ENCODE results near the gene CCNK. TPM values are rescaled to one million over a fixed set of nuclear protein-coding genes. Genes with fewer than 3 reads are reported as not detected.
A peak's percentile ranks its signal among the peaks of the same experiment; 100 is the strongest.

Gene CCNK
- total RNA-seq, 2 experiments from 2014 or later, result 90.7 to 99.0 TPM

DNA sequence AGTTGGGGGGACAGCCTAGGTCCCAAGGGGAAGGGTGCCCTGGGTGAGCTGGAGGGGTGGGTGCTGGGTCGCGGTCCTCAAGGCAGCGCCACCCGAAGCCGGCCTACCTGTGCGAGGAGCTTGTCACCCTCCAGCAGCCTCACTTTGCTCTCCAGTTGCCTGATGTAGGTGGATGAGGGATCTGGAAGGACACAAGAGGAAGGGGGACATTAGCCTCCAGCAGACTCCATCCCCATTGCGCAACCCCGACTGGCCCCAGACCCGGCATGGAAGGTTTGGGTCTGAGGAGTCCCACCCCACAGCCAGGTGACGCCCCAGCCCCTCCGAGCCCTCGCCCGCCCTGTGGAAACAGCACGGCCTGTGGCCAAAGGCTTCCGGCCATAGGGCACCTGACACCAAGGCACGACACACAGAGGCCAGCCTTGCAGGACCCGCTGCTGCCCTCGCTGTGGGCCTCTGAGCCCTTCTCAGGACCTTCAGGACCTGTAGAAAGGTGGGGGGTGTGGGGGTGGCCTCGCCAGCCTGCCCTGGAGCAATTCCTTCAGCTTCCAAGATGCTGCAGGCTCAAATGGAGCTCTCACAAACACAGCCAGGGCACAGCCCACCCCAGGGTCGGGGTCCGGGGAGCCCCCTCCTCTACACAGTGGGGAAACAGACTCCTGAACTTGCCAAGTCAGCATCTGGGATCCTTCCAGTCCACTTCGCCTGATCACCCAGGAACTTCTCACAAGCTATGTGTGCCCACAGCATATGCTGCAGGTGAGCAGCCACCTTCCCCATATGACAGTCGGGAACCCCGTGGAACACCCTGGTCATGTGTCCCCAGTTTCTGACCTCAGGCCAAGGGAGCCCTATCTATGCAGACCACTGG, 54.9 kb downstream of the CCNK start:
- CTCF ChIA-PET, result no interaction called here
- Mint-ChIP-seq H3K4me1 (ENCODE audit: low read depth) (no peaks in the 10 kb centered on the region), H3K4me3 (no peak overlapping the region), H3K27me3 (ENCODE audit: low read depth) (no peaks in the 10 kb centered on the region), H3K27ac (no peak overlapping the region), H3K9me3 (no peaks in the 10 kb centered on the region), H3K36me3 (ENCODE audit: low read depth) (no peaks in the 10 kb centered on the region)
- intact Hi-C loops (cut with micrococcal nuclease), result no loop called here
- no peak for DNase-seq

DNA sequence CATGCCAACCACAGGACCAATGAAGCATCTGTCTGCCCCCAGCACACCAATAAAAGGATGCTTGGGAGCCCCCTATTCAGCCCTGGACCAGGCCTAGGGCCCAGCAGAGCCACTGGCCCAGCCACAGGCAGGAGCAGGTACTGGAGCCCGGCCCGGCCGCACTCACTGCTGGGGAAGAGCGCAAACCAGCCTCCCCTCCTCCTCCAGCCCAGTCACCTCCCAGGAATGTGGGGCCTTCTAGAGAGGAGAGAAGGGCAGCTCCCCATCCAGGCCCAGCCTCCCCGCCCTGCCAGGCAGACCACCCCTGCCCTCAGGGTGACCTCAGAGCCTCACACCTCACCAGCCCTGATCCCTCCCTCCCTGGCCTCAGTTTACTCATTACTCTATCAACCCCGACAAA, 56.2 kb downstream of the CCNK start:
- intact Hi-C loops (cut with micrococcal nuclease), result no loop called here
- Mint-ChIP-seq H3K4me1 (ENCODE audit: low read depth) (peaks cover 3% of the 10 kb centered on the region), H3K4me3 (no peak overlapping the region), H3K27ac (no peak overlapping the region), H3K9me3 (no peaks in the 10 kb centered on the region), H3K27me3 (ENCODE audit: low read depth) (no peaks in the 10 kb centered on the region), H3K36me3 (ENCODE audit: low read depth) (no peaks in the 10 kb centered on the region)
- CTCF ChIA-PET, result interaction anchor here (0.6 kb wide), 2 partner anchors 123 to 359 kb away, joined by 3 read pairs; no protein-coding TSS in a partner anchor
- no peak for DNase-seq

DNA sequence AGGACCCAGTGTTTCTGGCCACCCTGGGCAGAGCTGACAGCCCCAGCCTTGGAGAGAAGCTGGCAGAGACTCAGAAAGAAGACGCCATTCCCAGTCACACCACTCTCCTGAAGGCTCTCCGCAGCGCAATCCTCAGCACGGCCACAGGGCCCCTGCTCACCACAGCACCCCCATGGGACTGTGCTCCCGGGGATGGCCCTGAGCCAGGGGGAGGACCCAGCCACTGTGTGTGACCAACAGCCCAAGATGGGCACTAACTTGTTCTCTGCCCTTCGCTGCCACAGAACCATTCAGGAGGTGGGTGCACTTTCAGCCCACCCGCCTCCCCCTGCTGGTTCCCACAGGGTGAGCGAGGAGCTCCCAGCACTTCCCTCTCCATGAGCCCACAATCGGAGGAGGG, 57.1 kb downstream of the CCNK start:
- CTCF ChIA-PET, result interaction anchor here (0.6 kb wide), 1 partner anchor 192 kb away, joined by 3 read pairs; no protein-coding TSS in a partner anchor
- H3K27me3 Mint-ChIP-seq (ENCODE audit: low read depth), result no peaks in the 10 kb centered on the region
- intact Hi-C loops (cut with micrococcal nuclease), result no loop called here
- peaks cover 3% of the 10 kb centered on the region for H3K4me1 Mint-ChIP-seq (ENCODE audit: low read depth)
- no peaks in the 10 kb centered on the region for H3K36me3 Mint-ChIP-seq (ENCODE audit: low read depth)
- no peak overlapping the region for H3K27ac Mint-ChIP-seq
- no peak for DNase-seq
- no peak overlapping the region for H3K4me3 Mint-ChIP-seq
- H3K9me3 Mint-ChIP-seq, result no peaks in the 10 kb centered on the region

DNA sequence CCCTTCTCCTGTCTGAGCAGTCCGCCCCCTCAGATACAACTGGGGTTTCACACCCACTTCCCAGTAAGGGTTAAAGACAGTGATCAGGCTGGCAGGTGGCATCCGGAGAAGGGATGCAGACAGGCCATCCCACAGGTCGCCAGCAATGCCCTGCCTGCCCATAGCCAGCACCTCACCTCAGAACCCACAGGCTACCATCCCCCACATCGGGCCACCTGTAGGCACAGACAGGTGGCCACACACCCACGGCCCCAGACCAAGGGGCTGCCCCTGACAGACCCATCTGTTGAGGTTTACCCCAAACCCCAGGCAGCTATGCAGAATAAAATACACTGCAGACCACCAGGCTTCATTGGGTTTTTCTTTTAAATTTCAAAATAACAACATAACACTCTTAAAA, 57.5 kb downstream of the CCNK start:
- H3K4me1 Mint-ChIP-seq (ENCODE audit: low read depth), result peaks cover 3% of the 10 kb centered on the region
- H3K27me3 Mint-ChIP-seq (ENCODE audit: low read depth), result no peaks in the 10 kb centered on the region
- H3K36me3 Mint-ChIP-seq (ENCODE audit: low read depth), result no peaks in the 10 kb centered on the region
- H3K9me3 Mint-ChIP-seq, result no peaks in the 10 kb centered on the region
- no peak for DNase-seq
- CTCF ChIA-PET, result interaction anchor here (0.6 kb wide), 1 partner anchor 191 kb away, joined by 3 read pairs; no protein-coding TSS in a partner anchor
- H3K4me3 Mint-ChIP-seq, result no peak overlapping the region
- intact Hi-C loops (cut with micrococcal nuclease), result no loop called here
- no peak overlapping the region for H3K27ac Mint-ChIP-seq

DNA sequence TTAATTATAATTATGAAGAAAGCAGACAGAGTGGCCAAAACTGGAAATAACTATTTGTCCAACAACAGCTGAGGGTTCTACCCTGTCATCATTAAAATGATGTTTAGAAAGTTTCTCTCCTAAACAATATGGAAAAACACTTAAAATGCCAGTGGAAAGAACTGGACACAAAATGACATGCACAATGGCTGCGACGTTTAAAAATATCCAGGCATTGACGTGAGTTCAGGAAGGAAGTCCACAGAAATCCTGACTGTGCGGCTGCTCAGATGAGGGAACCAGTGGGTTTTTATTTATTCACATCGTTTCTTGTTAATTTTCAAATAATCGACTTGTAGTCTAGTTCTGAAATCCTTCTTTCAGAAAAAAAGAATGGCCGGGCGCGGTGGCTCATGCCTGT, 58.3 kb downstream of the CCNK start:
- Mint-ChIP-seq H3K4me3 (no peak overlapping the region), H3K9me3 (no peaks in the 10 kb centered on the region), H3K27ac (no peak overlapping the region), H3K36me3 (ENCODE audit: low read depth) (no peaks in the 10 kb centered on the region), H3K27me3 (ENCODE audit: low read depth) (no peaks in the 10 kb centered on the region), H3K4me1 (ENCODE audit: low read depth) (peaks cover 3% of the 10 kb centered on the region)
- DNase-seq, result no peak
- intact Hi-C loops (cut with micrococcal nuclease), result no loop called here
- CTCF ChIA-PET, result no interaction called here

DNA sequence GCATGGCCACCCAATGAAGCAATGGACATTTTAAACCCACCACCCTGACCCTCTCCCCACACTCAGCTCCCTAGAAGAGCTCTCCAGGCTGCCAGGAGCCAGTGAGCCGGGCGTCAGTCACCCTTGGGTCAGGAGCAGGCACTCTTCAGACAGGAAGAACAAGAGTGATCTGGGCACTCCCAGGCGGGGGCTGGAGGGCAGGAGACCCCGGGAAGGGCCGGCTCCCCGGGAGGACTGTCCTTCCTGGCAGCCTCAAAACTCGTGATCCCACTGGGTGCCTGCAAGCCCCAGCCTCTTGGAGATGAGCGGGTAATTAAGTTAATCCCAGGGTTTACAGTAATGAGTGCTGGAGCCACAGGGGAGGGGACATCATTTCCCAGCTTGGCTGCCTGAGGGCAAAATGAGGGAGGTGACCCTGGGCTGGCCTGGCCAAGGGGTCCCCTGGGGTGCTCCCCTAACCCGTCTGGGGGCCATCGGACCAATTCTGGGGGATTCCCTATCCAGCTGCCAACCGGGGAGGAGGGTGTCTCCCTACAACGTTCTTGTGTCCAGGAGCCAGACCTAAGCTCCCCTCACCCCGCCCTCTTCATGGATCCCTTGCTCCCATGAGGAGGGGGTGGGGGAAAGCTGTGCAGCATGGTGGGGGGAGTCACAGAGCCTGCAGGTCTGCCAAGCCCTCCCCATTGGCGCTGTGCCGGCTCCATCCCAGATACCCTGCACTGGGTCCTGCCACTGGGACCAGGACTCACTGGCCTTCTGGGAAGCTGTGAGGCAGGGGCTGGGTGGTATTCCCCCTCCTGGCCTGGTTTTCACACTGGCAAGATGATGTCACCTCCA, 59.2 kb downstream of the CCNK start:
- H3K27ac Mint-ChIP-seq, result no peak overlapping the region
- intact Hi-C loops (cut with micrococcal nuclease), result no loop called here
- H3K9me3 Mint-ChIP-seq, result no peaks in the 10 kb centered on the region
- H3K36me3 Mint-ChIP-seq (ENCODE audit: low read depth), result no peaks in the 10 kb centered on the region
- CTCF ChIA-PET, result interaction anchor here (0.8 kb wide), 1 partner anchor 360 kb away, joined by 3 read pairs; no protein-coding TSS in a partner anchor
- H3K27me3 Mint-ChIP-seq (ENCODE audit: low read depth), result no peaks in the 10 kb centered on the region
- DNase-seq, result no peak
- H3K4me3 Mint-ChIP-seq, result no peak overlapping the region
- H3K4me1 Mint-ChIP-seq (ENCODE audit: low read depth), result peaks cover 3% of the 10 kb centered on the region

DNA sequence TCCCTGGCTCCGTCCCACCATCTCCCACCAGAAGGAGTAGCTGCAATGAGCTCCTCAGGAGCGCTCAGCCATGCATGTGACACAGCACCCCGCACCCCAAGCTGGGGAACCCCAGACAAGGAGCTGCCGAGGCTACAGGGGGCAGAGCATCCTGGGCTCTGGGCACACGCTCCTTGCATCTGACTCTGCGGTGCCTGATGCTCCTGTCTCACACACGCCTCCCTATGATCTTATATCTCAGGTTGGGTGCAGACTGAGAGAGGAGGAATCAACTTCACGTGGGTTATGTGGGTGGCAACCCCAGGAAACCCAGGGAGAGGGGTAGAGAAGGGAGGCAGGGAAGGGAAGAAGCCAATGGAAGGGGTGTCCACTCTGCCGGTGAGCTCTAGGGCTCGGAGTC, 60.0 kb downstream of the CCNK start:
- intact Hi-C loops (cut with micrococcal nuclease), result no loop called here
- Mint-ChIP-seq H3K4me3 (no peak overlapping the region), H3K36me3 (ENCODE audit: low read depth) (no peaks in the 10 kb centered on the region), H3K27me3 (ENCODE audit: low read depth) (no peaks in the 10 kb centered on the region), H3K27ac (no peak overlapping the region), H3K9me3 (no peaks in the 10 kb centered on the region), H3K4me1 (ENCODE audit: low read depth) (peaks cover 3% of the 10 kb centered on the region)
- CTCF ChIA-PET, result interaction anchor here (0.8 kb wide), 1 partner anchor 359 kb away, joined by 3 read pairs; no protein-coding TSS in a partner anchor
- no peak for DNase-seq

DNA sequence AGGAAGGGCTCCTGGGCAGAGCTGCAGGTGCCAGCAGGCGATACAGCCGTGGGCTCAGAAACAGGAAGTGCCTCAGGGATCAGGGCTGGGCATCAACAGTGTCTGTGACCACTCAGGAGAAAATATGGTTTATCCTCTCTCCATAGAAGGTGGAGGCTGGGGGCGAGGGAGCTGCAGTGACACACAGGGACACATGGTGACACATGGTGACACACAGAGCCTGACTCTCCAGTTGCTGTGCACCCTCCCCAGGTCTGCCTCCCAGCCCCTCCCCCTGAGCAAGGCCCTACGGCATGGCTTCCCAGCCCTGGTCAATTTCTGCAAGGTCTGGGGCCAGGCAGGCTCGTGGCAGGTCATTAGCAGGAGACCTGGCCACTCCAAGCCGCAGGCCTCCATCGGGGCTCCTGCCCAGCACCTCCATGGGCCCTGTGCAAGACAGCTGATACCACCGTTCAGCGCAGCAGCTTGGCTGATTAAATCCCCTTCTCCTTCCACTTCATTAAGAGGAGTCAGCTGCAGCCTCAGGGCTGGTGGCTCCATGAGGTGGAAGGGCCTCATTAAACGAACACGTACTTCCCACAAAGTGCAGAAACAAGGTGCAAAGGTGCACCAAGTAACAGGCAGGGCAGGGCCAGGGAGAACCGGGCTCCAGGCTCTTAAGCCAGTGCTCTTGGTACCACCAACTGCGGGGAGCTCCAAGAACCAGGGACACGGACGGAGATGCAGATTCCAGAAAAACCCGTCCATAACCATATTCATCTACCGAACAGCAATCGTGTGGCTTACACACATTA, 60.7 kb downstream of the CCNK start:
- Mint-ChIP-seq H3K27me3 (ENCODE audit: low read depth) (no peaks in the 10 kb centered on the region), H3K4me3 (no peak overlapping the region), H3K9me3 (no peaks in the 10 kb centered on the region), H3K4me1 (ENCODE audit: low read depth) (peaks cover 3% of the 10 kb centered on the region), H3K36me3 (ENCODE audit: low read depth) (no peaks in the 10 kb centered on the region), H3K27ac (no peak overlapping the region)
- intact Hi-C loops (cut with micrococcal nuclease), result no loop called here
- peak; percentile 18 for DNase-seq
- CTCF ChIA-PET, result no interaction called here

DNA sequence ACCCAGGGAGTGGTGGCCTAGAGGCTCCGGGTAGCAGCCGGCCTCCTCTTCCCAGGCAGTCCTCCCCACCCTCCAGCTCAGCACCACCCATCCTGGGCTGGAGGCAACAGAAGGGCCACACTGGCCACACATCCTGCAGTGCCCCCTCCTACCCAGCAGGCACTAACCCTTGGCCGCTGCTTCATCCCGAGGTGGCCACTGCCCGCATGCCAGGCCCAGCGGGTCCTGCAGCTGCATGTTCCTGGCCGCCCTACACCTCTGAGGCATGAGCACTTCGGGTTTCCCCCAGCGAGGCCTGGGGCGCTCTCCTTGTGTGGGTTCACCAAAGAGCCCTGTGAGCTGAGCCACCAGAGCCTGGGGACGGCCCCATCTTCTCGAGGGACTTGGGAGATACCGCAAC, 61.4 kb downstream of the CCNK start:
- H3K27ac Mint-ChIP-seq, result no peak overlapping the region
- intact Hi-C loops (cut with micrococcal nuclease), result no loop called here
- CTCF ChIA-PET, result no interaction called here

DNA sequence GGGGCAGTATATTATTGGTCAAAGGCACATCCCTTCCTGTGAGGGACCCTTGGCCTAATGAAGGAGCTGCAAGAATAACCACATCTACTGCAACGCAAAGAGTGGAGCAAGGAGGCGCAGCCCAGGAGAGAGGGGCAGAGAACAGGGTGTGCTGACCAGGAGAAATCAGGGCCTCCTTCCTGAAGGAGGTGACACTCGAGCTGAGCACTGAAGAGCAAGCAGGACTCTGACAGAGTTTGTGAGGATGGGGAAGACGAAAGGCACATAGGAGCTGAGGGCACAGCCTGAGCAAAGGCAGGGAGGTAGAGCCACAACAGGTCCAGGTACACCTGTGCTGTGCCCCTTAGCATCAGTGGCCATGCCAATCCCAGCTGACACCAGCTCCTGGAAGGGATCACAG, 62.2 kb downstream of the CCNK start:
- H3K4me3 Mint-ChIP-seq, result no peak overlapping the region
- no peaks in the 10 kb centered on the region for H3K36me3 Mint-ChIP-seq (ENCODE audit: low read depth)
- DNase-seq, result no peak
- peaks cover 3% of the 10 kb centered on the region for H3K4me1 Mint-ChIP-seq (ENCODE audit: low read depth)
- CTCF ChIA-PET, result interaction anchor here (0.8 to 1.4 kb wide), 2 partner anchors 85 to 277 kb away, joined by 3 read pairs; no protein-coding TSS in a partner anchor
- no peak overlapping the region for H3K27ac Mint-ChIP-seq
- H3K27me3 Mint-ChIP-seq (ENCODE audit: low read depth), result no peaks in the 10 kb centered on the region
- intact Hi-C loops (cut with micrococcal nuclease), result no loop called here
- H3K9me3 Mint-ChIP-seq, result no peaks in the 10 kb centered on the region

More for the DNA sequence above, 61.4 kb downstream of the CCNK start:
- no peak for DNase-seq
- Mint-ChIP-seq H3K9me3 (no peaks in the 10 kb centered on the region), H3K4me3 (no peak overlapping the region), H3K4me1 (ENCODE audit: low read depth) (peaks cover 3% of the 10 kb centered on the region), H3K27me3 (ENCODE audit: low read depth) (no peaks in the 10 kb centered on the region), H3K36me3 (ENCODE audit: low read depth) (no peaks in the 10 kb centered on the region)

DNA sequence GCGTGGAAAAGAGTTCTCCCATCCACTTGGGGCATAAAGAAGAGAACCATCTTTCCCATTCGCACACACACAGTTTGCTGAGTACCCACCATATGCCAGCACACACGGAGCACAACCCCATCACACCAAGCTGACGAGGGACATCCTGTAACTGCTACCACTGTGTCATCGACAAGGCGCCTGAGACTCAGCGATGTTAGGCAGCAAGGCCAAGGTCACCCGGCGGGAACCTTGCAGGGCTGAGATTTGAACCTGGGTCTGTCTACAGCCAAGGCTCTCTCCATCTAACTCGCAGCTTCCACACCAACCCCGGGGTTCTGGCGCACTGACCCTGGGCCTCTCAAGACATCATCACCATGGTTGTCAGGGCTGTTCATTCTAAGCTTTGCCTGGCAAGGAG, 62.8 kb downstream of the CCNK start:
- Mint-ChIP-seq H3K36me3 (ENCODE audit: low read depth) (no peaks in the 10 kb centered on the region), H3K4me3 (no peak overlapping the region), H3K27ac (no peak overlapping the region), H3K9me3 (no peaks in the 10 kb centered on the region), H3K27me3 (ENCODE audit: low read depth) (no peaks in the 10 kb centered on the region), H3K4me1 (ENCODE audit: low read depth) (peaks cover 3% of the 10 kb centered on the region)
- no peak for DNase-seq
- intact Hi-C loops (cut with micrococcal nuclease), result no loop called here
- CTCF ChIA-PET, result interaction anchor here (0.8 to 1.4 kb wide), 2 partner anchors 84 to 276 kb away, joined by 3 read pairs; no protein-coding TSS in a partner anchor

DNA sequence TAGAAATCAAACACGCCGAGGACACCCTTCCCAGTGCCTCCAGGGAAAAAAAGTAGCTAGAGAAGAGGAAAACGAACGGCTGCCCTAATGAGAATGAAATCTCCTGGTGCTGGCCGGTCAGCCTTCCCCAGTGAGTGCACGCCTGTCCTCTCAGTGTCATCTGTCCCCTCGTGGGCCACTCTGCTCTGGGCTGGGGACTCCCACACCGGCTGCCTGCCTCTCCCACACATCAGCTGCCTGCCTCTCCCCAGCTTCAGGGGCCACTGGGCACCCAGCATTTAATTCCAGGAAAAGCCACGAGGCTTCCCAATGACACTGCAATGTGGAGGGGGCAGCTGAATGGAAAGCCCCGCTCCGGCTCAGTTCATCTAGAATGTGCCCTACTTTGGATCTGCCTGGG, 63.8 kb downstream of the CCNK start:
- Mint-ChIP-seq H3K9me3 (no peaks in the 10 kb centered on the region), H3K27ac (no peak overlapping the region), H3K4me3 (no peak overlapping the region), H3K4me1 (ENCODE audit: low read depth) (peaks cover 3% of the 10 kb centered on the region), H3K36me3 (ENCODE audit: low read depth) (no peaks in the 10 kb centered on the region), H3K27me3 (ENCODE audit: low read depth) (no peaks in the 10 kb centered on the region)
- DNase-seq, result no peak
- CTCF ChIA-PET, result no interaction called here
- intact Hi-C loops (cut with micrococcal nuclease), result no loop called here

Data from activated naive CD4-positive, alpha-beta T cell treated with anti-CD3 and anti-CD28 coated beads for 36 hours (primary cell).